T-helper 9 cell (primary cell): ENCODE measurements around the gene KISS1.

Source experiments
- DNase-seq: peaks from one replicate; pipeline ENCODE4 v3.0.0-alpha.2; 2020

Gene KISS1

GRCh38 chr1:204216880-204217647 is 20.8 kb upstream of the KISS1 start:
- no peak for DNase-seq

GRCh38 chr1:204216236-204216635 is 19.9 kb upstream of the KISS1 start:
- DNase-seq = no peak

DNA sequence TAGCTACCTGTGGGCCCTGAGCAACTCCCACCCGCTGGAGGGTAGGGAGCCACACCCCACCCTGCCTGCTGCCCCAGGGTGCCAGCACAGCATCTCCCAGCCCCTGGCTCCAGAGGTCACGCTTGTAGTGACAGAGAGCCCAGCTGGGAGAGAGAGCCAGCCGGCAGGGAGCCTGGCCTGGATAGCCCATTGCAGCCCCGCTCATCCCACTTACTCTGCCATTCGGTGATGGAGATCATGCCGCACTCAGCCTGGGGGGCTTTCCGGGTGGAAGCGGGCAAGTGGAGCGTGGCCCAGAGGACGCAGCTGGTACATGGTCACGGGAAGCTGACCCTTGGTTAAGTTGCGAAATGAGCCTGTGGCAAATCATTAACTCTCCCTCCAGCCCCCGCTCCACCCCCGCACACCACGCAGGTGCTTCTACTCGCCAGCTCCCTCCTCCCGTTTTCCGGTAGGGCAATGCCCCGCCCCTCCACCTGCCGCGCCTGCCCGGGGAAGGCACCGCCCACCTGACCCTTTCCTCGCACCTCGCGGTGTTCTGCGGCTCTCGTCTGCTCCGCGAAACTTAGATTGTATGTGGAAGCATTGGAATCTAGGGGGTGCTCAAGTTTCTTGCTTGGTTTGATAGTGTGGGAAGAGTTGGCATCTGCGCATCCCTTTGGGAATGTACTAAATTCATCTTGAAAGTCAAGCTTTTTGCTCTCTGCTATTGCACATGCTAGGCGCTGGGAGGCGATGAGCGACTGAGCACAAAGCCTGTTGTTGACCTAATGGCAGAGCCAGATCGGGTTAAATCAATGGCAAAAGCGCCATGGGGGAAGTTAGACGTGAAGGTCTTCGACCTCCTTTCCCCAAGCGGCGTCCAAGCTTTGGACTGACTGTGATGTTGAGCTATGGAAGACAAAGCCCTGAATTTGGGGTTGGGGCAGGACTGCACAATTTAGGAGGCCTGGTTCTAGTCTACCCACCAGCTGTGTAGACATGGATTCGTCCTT is 17.7 kb upstream of the KISS1 start, which contains the start of gene GOLT1A:
Gene GOLT1A (minus strand): TSS at position 321 of the 995 bp plus-strand sequence. CDS start 82 bp downstream, at position 239.
- no peak for DNase-seq

DNA sequence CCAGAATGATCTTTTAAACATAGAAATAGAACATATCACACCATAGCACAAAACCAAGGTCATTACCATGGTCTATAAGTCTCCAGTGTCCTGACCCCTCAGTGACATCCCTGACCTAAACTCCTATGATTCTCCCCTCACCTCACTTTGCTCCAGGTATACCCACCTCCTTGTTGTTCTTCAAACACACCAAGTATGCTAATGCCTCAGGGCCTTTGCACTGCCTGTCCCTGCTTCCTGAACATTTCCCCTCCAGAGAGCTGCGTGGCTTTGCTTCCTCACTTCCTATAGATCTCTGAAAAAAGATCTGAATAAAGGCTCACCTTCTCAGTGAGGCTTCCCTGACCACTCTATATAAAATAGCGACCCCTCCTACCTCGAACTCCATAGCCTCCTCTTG is 16.4 kb upstream of the KISS1 start:
- DNase-seq = no peak

GRCh38 chr1:204211046-204211445 is 14.8 kb upstream of the KISS1 start:
- DNase-seq = no peak

GRCh38 chr1:204207136-204207616 is 10.9 kb upstream of the KISS1 start:
- peak; percentile 72 for DNase-seq

DNA sequence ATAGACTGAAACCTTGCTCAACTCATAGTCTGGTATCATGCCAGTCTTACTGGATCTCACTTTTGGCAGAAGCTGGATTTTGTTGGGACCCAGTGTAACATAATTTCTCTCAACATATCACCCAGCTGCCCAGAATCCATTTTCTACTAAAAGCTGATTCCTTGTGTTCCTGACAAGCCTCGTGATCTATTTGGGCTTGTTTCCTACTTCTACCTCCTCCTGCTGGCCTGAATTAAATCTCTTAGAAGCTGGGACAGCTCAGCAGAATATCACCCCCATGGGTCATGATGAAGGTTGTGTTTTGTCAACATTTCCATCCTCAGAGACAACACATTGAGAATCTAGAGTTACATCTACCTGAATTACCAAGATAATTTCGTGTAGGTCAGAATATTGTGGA is 9.8 kb upstream of the KISS1 start:
- no peak for DNase-seq

GRCh38 chr1:204205486-204205885 is 9.2 kb upstream of the KISS1 start:
- DNase-seq = no peak

DNA sequence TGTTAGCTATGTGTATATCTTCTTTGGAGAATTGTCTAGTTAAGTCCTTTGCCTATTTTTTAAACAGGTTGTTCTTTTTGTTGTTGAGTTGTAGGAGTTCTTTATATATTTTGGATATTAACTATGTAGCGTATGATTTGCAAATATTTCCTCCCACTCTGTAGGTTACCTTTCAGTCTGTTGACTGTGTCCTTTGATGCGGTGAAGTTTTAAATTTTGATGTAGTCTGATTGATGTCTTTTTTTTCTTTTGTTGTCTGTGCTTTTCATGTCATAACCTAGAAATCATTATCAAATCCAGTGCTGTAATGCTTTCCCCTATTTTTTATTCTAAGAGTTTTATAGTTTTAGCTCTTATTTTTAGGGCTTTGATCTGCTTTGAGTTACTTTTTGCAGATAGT is 8.7 kb upstream of the KISS1 start:
- no peak for DNase-seq

DNA sequence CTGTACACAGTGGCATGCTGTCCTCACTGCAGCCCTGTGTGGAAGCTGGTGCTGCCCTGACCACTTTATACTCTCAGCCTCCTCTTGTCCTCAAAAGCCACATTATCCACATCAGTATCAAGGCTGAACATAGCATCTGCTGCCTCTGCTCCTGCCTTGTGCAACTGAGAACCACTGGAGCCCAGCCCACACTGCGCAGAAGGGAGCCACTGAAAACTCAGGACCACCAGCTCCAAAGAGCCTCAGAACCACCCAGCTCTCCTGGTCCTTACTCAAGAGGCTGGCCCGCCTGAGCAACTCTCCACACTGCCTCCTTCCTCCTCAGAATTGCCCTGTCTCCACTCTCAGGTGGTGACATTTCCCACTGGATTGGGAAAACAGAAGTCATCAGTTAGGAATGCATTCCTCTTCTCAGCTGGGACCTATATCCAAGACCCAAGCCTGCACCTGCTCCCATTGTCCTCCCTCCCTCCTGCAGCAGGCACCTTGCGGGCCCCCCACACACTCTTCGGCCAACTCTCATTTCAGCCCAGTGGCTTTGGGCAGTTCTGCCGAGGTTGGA is 7.0 kb upstream of the KISS1 start:
- no peak for DNase-seq

- DNase-seq = no peak
These were observed 6.2 kb upstream of the KISS1 start for GRCh38 chr1:204202481-204202880.

DNA sequence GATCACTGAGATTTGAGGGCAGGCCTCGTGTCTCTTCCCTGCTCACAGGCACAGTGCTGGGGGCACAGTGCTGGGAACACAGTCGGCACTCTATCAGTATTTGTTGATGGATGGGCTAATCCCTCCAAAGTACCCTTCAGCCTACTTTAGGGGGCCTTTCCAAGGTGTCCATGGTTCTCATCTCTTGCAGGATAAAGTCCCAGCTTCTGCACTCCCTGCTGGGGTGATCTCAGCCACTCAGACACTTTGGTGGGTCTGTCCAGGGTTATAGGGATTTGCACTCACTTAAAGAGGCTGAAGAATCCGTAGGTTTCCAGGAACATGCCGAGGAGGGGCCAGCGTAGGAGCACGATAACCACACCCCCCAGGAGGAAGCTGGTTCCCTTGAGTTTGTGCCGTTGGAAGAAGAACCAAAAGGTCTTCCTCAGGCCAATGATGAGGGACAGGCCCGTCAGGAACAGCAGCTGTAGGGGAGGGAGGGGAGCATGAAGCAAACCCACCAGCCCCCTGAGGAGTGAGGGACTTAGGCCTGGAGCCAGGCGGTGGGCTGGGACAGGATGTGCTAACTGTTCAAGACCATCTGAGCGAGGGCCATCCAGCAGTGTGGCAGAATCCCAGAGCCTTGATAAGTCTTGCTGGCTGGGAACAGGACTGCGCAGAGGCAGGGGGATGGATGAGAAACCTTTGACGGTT is 5.2 kb upstream of the KISS1 start:
- no peak for DNase-seq

DNA sequence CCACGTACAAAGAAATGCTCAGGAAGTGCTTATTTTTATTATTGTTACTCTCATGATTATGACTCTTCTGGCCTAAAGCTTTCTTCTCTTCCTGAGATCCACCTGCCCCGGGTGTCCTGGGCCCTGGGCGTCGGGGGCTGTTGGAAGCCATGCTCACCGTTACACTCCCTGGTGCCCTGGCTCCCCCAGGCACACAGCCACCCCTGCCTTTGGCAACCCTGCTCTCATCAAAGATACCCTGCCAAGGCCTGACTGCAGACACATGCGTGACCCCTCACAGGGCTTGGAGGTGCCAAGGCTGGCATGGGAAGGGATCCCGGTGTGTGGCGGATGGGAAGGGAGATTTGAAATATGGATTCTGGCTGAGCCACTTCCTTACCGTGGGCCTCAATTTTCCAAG is 3.3 kb upstream of the KISS1 start:
- no peak for DNase-seq

DNA sequence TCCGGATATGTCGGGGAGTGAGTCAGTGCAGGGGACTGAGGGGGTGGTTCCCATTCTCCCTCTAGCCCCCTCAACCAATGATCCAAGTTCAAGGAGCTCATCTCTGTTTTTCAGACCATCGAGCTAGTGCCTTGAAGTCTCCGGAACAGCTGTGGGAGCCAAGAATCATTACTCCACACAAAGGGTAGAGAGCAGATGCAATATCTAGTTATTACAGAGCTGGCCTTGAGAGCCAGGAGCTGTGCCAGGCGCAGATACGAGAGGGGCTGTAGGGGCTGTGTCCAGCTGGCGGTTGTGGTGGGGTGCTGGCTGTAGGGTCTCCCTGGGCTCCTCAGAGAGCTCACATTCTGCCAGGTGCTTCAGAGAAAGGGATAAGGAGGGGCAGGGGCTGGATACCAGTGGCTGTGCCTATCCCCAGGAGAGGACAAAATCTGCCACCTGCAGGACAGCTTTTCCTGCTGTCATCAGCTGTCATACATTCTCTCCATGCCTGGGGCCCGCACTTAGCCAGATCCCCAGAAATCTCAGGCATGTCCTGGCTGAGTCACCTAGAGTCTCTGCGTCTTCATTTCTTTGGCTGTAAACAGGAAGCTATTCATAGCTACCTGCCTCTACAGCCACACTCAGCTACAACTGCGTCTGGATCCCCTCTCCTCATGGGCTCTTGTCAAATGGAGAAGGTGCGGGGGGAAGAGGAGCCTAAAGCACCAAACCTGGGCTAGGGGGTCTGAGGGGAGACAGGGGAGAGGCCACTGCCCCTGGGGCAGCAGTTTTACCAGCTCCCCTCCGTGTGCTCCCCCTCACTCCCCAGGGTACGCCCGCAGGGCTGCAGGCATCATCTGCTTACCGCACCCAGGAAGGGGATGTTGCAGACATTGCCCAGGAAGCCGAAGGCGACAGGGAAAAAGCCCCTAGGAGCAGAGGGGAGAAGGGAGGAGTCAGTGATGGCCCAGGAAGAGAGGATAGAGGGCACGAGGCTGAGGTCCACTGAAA is 2.4 kb upstream of the KISS1 start:
- DNase-seq = no peak

DNA sequence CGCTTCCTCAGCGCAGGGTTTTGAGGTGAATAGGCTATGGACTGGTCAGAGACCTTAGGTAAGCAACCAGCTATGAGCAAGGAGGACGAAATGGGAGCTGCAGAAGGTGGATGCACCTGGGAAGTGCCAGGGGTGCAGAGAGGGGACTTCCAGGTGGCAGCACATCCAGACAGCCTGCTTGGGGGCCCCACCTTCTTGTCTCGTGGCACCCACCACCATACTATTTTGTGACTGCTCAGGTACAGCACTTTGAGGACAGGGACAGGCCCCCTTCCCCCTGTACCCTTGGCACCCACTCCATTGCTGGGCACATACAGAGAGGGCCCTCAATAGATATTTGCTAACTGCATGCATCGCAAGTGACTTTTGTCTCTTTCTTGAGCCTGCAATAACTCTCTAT is 777 bp upstream of the KISS1 start:
- no peak for DNase-seq

DNA sequence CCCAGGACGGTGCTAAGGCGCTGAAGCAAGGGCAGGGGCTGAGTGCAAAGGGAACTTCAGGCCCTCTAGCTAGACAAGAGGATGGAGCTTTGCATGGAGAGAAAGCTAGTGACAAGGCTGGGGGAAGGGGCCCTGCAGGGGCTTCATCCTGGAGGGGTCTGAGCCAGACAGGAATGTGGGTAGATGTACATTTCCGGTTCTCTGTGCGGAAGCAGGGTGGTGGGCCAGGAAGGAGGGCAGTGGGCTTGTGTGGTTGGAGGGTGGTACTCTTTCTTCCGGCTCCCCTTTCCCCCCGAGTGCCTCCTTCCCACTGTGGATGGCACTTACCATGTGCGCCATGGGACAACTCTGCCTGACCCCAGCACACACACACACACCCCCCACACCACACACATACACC is 1.5 kb downstream of the KISS1 start:
- no peak for DNase-seq

- DNase-seq = no peak
These were observed 2.2 kb downstream of the KISS1 start for GRCh38 chr1:204194080-204194479.

DNA sequence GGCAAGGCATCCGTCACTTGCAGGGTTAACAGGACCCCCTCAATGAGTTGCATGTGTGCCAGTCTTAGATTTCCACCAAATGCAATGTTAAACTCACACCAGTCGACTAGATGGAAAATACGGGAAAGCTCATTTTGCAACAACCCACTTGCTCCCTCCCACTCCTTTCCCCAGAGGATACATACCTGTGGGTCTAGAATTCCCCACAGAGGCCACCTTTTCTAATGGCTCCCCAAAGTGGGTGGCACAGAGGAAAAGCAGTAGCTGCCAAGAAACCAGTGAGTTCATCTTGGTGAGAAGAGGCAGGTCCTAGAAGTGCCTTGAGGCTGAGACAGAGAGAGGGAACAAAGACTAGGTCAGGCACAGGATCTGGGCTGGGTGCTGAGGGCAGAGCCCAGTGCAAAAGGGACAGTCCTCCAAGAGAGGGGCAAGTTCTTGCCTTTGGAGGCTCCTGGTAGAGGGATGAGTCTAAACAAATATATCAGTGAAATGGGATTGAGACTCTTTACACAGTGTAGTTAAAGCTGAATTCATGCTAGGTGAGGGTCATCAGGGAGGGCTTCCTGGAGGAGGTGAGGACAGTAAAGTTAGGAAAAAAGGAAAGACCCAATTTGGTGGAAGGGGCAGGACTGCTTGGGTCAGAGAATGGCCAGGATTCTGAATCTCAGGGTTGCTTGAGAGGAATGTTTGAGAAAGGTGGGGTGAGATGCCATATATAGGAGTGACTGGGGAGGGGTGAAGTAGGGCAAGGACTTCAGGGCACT is 3.5 kb downstream of the KISS1 start:
- DNase-seq = no peak

DNA sequence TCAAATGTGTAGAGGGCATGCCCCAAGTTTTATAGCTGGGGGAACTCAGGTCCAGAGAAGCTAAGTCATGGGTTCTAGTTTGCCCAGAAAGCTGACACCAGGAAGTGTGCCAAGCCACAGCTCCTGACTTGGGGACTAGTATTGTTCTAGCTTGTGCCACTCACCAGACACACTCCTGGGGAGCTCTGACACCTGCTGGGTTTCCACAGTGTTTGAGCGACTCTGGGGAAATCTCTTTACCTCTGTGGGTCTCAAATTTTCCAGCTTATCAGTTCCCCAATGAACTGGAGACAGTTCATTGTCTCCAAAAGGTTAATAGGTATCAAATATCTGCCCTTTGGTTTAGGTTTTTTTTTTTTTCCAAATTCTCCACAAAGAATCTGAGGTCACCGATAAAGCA is 4.2 kb downstream of the KISS1 start:
- no peak for DNase-seq

DNA sequence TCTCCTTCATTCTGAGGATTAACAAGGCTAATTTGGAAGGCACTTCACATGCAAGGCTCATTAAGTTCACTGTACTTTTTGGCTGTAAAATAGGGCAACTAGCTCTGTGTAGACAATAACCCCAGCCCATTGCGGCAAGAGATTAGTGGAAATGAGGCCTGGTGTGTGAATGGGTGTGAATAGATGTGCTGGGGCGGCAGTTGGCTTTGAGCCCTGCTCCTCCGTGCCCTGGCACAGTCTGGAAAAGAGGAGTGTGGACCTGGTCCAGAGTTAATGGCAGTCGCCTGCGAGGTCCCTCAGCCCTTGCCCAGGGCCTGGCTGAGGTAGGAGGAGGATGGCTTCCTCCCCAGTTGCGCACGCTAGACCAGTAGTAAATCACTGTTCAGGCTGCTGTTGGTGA is 4.8 kb downstream of the KISS1 start:
- DNase-seq = no peak
